Fibroblast of lung (primary cell): ENCODE data around the gene KIAA1328.

ENCODE experiments used
- EZH2 ChIP-seq: IDR thresholded peaks from 2 replicates; pipeline ENCODE4 v1.5.1; 2012; ENCODE audit warnings: low read length, control low read depth, mild to moderate bottlenecking; ENCODE audit errors: missing control alignments
- TF ChIP-seq, protein P1 (sequence below), 2 donors: IDR thresholded peaks in 1 of 2; conservative IDR thresholded peaks in 1 of 2; 1 replicate in 1 of 2; 2 replicates in 1 of 2; pipeline ENCODE4 v1.5.1; 2011 to 2012; ENCODE audit warnings: low read length in 2 of 2, control low read depth in 1 of 2, inconsistent platforms in 1 of 2, low read depth in 1 of 2, mild to moderate bottlenecking in 1 of 2

DNA sequence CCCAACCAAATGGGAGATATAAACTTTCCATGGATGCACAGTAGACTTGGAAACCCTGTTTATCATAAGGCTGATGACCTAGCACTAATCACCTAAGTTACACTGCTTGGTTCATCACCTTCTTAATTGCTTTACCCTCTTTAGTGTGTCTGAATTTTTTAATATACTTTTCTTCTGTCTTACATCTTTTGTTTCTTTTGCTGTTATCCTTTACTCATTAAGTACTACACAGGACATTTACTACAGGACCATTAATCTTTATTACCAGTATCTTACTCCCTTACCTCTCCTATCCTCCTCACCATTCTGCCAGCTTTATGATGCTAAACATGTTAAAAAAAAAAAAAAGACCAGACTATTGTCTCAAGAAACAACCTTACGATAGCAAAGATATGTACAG lies 333.6 kb downstream of the KIAA1328 start:
- TF ChIP-seq, protein P1, sequence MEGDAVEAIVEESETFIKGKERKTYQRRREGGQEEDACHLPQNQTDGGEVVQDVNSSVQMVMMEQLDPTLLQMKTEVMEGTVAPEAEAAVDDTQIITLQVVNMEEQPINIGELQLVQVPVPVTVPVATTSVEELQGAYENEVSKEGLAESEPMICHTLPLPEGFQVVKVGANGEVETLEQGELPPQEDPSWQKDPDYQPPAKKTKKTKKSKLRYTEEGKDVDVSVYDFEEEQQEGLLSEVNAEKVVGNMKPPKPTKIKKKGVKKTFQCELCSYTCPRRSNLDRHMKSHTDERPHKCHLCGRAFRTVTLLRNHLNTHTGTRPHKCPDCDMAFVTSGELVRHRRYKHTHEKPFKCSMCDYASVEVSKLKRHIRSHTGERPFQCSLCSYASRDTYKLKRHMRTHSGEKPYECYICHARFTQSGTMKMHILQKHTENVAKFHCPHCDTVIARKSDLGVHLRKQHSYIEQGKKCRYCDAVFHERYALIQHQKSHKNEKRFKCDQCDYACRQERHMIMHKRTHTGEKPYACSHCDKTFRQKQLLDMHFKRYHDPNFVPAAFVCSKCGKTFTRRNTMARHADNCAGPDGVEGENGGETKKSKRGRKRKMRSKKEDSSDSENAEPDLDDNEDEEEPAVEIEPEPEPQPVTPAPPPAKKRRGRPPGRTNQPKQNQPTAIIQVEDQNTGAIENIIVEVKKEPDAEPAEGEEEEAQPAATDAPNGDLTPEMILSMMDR (conservative IDR thresholded peaks at IDR 0.05 in 1 of 2, IDR thresholded peaks at IDR 0.05 in 1 of 2; ENCODE audit: low read depth in 1 of 2, low read length in 2 of 2) = no peak
- TF ChIP-seq EZH2 = no peak
